DND-41 (cell line): ENCODE data around the gene DCP1A.

Source experiments
- ATAC-seq: fragments of 200-7000 bp; cut with Tn5 transposase; 3 replicates; pipeline ENCODE4 v1.9.1; 2021; ENCODE audit warnings: low read depth; ENCODE audit not compliant: insufficient read depth
- DNase-seq: peaks from one replicate; pipeline ENCODE4 v3.0.0-alpha.2; 2020
- H2AFZ ChIP-seq: 2 replicates; pipeline ENCODE4 v1.6.0; 2012; ENCODE audit warnings: low read depth, low read length
- H3K27ac ChIP-seq: 2 replicates; pipeline ENCODE4 v1.5.1; 2012; ENCODE audit warnings: low read length, inconsistent platforms
- H3K27me3 ChIP-seq: fragments of 200-600 bp; sonication (generic); 2 replicates; pipeline ENCODE4 v1.6.0; 2012; ENCODE audit warnings: low read length, mild to moderate bottlenecking, inconsistent platforms; ENCODE audit not compliant: insufficient read depth, poor library complexity
- H3K36me3 ChIP-seq: 2 replicates; pipeline ENCODE4 v1.5.1; 2012; ENCODE audit warnings: low read length, inconsistent platforms; ENCODE audit not compliant: insufficient read depth
- H3K4me1 ChIP-seq: 2 replicates; pipeline ENCODE4 v1.5.1; 2012; ENCODE audit warnings: mild to moderate bottlenecking, low read length; ENCODE audit not compliant: insufficient read depth
- H3K4me2 ChIP-seq: 2 replicates; pipeline ENCODE4 v1.6.0; 2012; ENCODE audit warnings: mild to moderate bottlenecking, moderate library complexity, low read length, inconsistent platforms; ENCODE audit not compliant: insufficient read depth
- H3K4me3 ChIP-seq, 2 experiments: fragments of 200-600 bp in 1 of 2; shearing (Covaris generic) in 1 of 2; 2 replicates each; pipeline ENCODE4 v1.5.1; 2012 to 2016; ENCODE audit warnings: inconsistent platforms in 2 of 2, low read length in 2 of 2, mild to moderate bottlenecking in 2 of 2, low read depth in 1 of 2, moderate library complexity in 1 of 2
- H3K79me2 ChIP-seq: 2 replicates; pipeline ENCODE4 v1.6.0; 2012; ENCODE audit warnings: low read length, inconsistent platforms; ENCODE audit not compliant: insufficient read depth
- H3K9ac ChIP-seq: 2 replicates; pipeline ENCODE4 v1.6.0; 2012; ENCODE audit warnings: low read depth, mild to moderate bottlenecking, inconsistent platforms, low read length, moderate library complexity
- H3K9me3 ChIP-seq: 2 replicates; pipeline ENCODE4 v1.5.1; 2012; ENCODE audit warnings: low read length, moderate library complexity, mild to moderate bottlenecking, inconsistent platforms; ENCODE audit not compliant: insufficient read depth, severe bottlenecking
- H4K20me1 ChIP-seq: 2 replicates; pipeline ENCODE4 v1.6.0; 2012; ENCODE audit warnings: low read length; ENCODE audit not compliant: insufficient read depth
- CTCF ChIP-seq: IDR thresholded peaks from 2 replicates; pipeline ENCODE4 v1.5.1; 2012; ENCODE audit warnings: borderline replicate concordance, low read length, moderate library complexity, mild to moderate bottlenecking; ENCODE audit not compliant: poor library complexity, severe bottlenecking; ENCODE audit errors: extremely low read depth
- EZH2 ChIP-seq: IDR thresholded peaks from 3 replicates; pipeline ENCODE4 v1.6.1; 2012; ENCODE audit warnings: borderline replicate concordance, low read depth, mild to moderate bottlenecking, moderate library complexity, low read length, inconsistent platforms; ENCODE audit not compliant: severe bottlenecking

Gene DCP1A

GRCh38 chr3:53320697-53321096, 26.6 kb downstream of the DCP1A start:
- no peaks in the 10 kb centered on the region for H3K4me1 ChIP-seq
- no peak overlapping the region for H3K9ac ChIP-seq
- DNase-seq (no peak), ATAC-seq (no peak)
- peaks cover 38% of the 10 kb centered on the region for H3K79me2 ChIP-seq
- peaks cover 18% of the 10 kb centered on the region for H3K36me3 ChIP-seq
- no peaks in the 10 kb centered on the region for H3K9me3 ChIP-seq
- TF ChIP-seq EZH2: no peak
- TF ChIP-seq CTCF: no peak
- no peak overlapping the region for H2AFZ ChIP-seq
- H4K20me1 ChIP-seq: peaks cover 15% of the 10 kb centered on the region; the same call in 1 of the 2 replicates
- H3K4me3 ChIP-seq: no peak overlapping the region
- H3K27ac ChIP-seq: no peak overlapping the region
- H3K27me3 ChIP-seq: no peaks in the 10 kb centered on the region
- H3K4me2 ChIP-seq: no peak overlapping the region

GRCh38 chr3:53318522-53318921, 28.8 kb downstream of the DCP1A start:
- Histone ChIP-seq H3K36me3 (peaks cover 17% of the 10 kb centered on the region), H3K4me1 (no peaks in the 10 kb centered on the region), H3K9me3 (no peaks in the 10 kb centered on the region), H3K4me3 (no peak overlapping the region), H2AFZ (no peak overlapping the region), H3K79me2 (peaks cover 26% of the 10 kb centered on the region), H4K20me1 (peaks cover 10% of the 10 kb centered on the region; the same call in 1 of the 2 replicates), H3K4me2 (no peak overlapping the region), H3K9ac (no peak overlapping the region), H3K27me3 (no peaks in the 10 kb centered on the region), H3K27ac (no peak overlapping the region)
- no peak for ATAC-seq
- no peak for DNase-seq
- TF ChIP-seq EZH2: no peak
- TF ChIP-seq CTCF: no peak

GRCh38 chr3:53312832-53313231, 34.5 kb downstream of the DCP1A start:
- Histone ChIP-seq H3K27ac (no peak overlapping the region), H3K9ac (no peak overlapping the region), H3K79me2 (peaks cover 2% of the 10 kb centered on the region; the same call in 1 of the 2 replicates), H3K36me3 (peaks cover 56% of the 10 kb centered on the region), H4K20me1 (no peaks in the 10 kb centered on the region), H3K4me3 (no peak overlapping the region), H3K4me1 (no peaks in the 10 kb centered on the region), H3K4me2 (no peak overlapping the region), H3K9me3 (no peaks in the 10 kb centered on the region), H3K27me3 (no peaks in the 10 kb centered on the region), H2AFZ (no peak overlapping the region)
- TF ChIP-seq EZH2 (no peak), CTCF (no peak)
- DNase-seq: no peak
- ATAC-seq: no peak

GRCh38 chr3:53311882-53312281, 35.5 kb downstream of the DCP1A start:
- Histone ChIP-seq H3K27ac (no peak overlapping the region), H3K36me3 (peaks cover 58% of the 10 kb centered on the region), H3K4me2 (no peak overlapping the region), H3K27me3 (no peaks in the 10 kb centered on the region), H3K9ac (no peak overlapping the region), H3K79me2 (peaks cover 2% of the 10 kb centered on the region; the same call in 1 of the 2 replicates), H3K4me1 (no peaks in the 10 kb centered on the region), H3K9me3 (no peaks in the 10 kb centered on the region), H2AFZ (no peak overlapping the region), H4K20me1 (no peaks in the 10 kb centered on the region), H3K4me3 (no peak overlapping the region)
- DNase-seq (no peak), ATAC-seq (no peak)
- TF ChIP-seq EZH2: no peak
- no peak for TF ChIP-seq CTCF
